Gastrocnemius medialis (tissue), 4 donors: ENCODE results near the gene EFCAB11. TPM values are rescaled to one million over a fixed set of nuclear protein-coding genes. Genes with fewer than 3 reads are reported as not detected.

Experiments used
- ATAC-seq, 2 donors: fragments of 150-250 bp; one replicate each; pipeline ENCODE4 v1.9.1; 2016
- DNase-seq, 2 donors: peaks; one replicate each; pipeline ENCODE4 v3.0.0-alpha.2; 2019
- H3K27ac ChIP-seq, 4 donors: fragments of 200-600 bp; sonication (generic); 1 replicate in 1 of 4; 2 replicates in 3 of 4; pipeline ENCODE4 v1.5.1; 2016 to 2018; ENCODE audit warnings: mild to moderate bottlenecking in 2 of 4, moderate library complexity in 1 of 4
- H3K27me3 ChIP-seq, 3 donors: fragments of 200-600 bp; sonication (generic) in 2 of 3; 1 replicate in 1 of 3; 2 replicates in 2 of 3; pipeline versions ENCODE4 v1.5.1 to v1.6.0; 2016 to 2019; ENCODE audit warnings: mild to moderate bottlenecking in 1 of 3, moderate library complexity in 1 of 3
- H3K36me3 ChIP-seq, 2 donors: fragments of 200-600 bp; sonication (generic) in 1 of 2; one replicate each; pipeline ENCODE4 v1.5.1; 2017 to 2018
- H3K4me1 ChIP-seq, 2 donors: fragments of 200-600 bp; sonication (generic) in 1 of 2; one replicate each; pipeline ENCODE4 v1.5.1; 2016 to 2017; ENCODE audit warnings: mild to moderate bottlenecking in 2 of 2
- H3K4me3 ChIP-seq, 4 donors: fragments of 200-600 bp; sonication (generic) in 3 of 4; 1 replicate in 1 of 4; 2 replicates in 3 of 4; pipeline ENCODE4 v1.5.1; 2016 to 2019; ENCODE audit warnings: mild to moderate bottlenecking in 2 of 4
- H3K9me3 ChIP-seq, 3 donors: fragments of 200-600 bp; sonication (generic) in 2 of 3; 1 replicate in 1 of 3; 2 replicates in 2 of 3; pipeline ENCODE4 v1.5.1; 2016 to 2019
- POLR2A ChIP-seq, 2 donors: fragments of 450-650 bp; IDR thresholded peaks; one replicate each; pipeline ENCODE4 v1.6.1; 2017; ENCODE audit warnings: antibody characterized with exemption in 2 of 2, mild to moderate bottlenecking in 2 of 2, moderate library complexity in 2 of 2
- in situ Hi-C, 4 donors: fragments of 200-750 bp; cut with MboI; loops; one replicate each; pipeline versions ENCODE4 v1.15.0 to v1.8.0; 2017; ENCODE audit warnings: low sequenced_read_pairs in 4 of 4
- intact Hi-C: fragments of 100-400 bp; cut with DNase I; formaldehyde crosslinking; loops from one replicate; pipeline ENCODE4 v1.15.1; 2023; ENCODE audit warnings: low total_unique reads
- total RNA-seq, 4 donors: library from RNA; depleted of rRNA; stranded (reverse); fragments of >200 nt; gene quantifications; one replicate each; pipeline versions ENCODE4 v1.1.0 to v1.2.3, GENCODE V29; 2016
- TF ChIP-seq, protein P1 (sequence below), 5 experiments: fragments of 450-650 bp in 3 of 5; fragments of 200-600 bp in 2 of 5; sonication (generic) in 2 of 5; IDR thresholded peaks in 4 of 5; conservative IDR thresholded peaks in 1 of 5; 1 replicate in 4 of 5; 2 replicates in 1 of 5; pipeline ENCODE4 v1.5.1; 2016 to 2019; ENCODE audit warnings: antibody characterized with exemption in 5 of 5, mild to moderate bottlenecking in 3 of 5, moderate library complexity in 3 of 5

EFCAB11 gene, protein sequence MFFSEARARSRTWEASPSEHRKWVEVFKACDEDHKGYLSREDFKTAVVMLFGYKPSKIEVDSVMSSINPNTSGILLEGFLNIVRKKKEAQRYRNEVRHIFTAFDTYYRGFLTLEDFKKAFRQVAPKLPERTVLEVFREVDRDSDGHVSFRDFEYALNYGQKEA
- 1 to 10 TPM in 3 of 4 donors, under 1 TPM in 1; 0.69 to 1.6 (median 1.6) TPM for total RNA-seq

DNA sequence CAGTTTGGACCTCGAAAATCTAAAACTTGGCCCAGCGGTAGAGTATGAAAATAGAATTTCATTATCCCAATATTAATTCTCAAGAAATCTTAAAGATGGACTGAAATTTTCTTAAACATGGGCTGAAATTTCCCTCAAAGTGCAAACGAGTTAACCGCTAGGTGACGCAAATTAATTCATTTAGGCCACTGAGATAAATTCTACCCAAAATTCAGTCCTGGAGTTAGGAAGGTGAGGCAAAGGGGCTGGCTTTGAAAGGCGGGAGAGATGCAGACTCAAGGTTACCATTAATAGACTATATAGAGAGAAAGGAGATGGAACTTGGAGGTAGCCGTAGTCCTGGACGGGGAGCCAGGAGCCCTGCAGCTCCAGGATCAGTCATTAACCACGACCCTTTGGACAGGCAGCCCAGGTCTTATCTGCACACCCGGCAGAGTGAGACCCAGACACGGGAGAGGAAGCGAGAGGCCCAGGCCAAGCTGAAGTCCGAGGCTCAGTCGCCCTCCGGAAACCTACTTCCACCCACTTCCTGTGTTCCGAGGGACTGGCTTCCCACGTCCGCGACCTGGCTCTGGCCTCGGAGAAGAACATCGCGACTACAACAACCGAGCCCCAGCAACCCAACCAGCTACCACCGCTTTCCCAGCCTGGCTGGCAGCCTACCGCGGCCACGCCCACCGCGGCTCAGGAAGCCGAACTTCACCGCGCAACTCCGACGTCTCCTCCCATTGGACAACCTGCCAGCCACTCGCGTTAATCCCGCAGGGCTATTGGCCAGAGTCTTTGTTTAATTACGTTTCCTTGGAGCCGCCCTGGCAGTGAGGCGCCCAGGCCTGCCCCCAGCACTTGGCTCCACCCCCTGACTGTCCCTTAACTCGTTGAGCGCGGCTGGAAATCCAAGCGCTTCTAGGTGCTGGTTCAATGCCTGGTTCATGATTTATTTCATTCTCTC is at the start of gene EFCAB11:
TSS of gene EFCAB11 (minus strand) at position 661 of the 952 bp plus-strand sequence. CDS start at position 591, 70 bp downstream.
- H3K27me3 ChIP-seq: no peaks in the 10 kb centered on the region
- no peaks in the 10 kb centered on the region for H3K9me3 ChIP-seq
- intact Hi-C loops: loop anchor here (2.0 to 10.0 kb wide), 7 partner anchors 252 to 1962 kb away; partner anchors contain the start of genes FOXN3, GALC, PTPN21 and SPATA7
- H3K36me3 ChIP-seq: no peaks in the 10 kb centered on the region
- H3K4me1 ChIP-seq: peaks cover 10 to 13% of the 10 kb centered on the region in 2 donors
- in situ Hi-C loops: loop anchor here (25.0 kb wide), 2 partner anchors 308 to 808 kb away; partner anchors contain the start of gene PSMC1 (in 2 of the 4)
- peak; percentile 96 to 98 for DNase-seq
- peak; percentile 90 to 91 for ATAC-seq
- TF ChIP-seq, protein P1, sequence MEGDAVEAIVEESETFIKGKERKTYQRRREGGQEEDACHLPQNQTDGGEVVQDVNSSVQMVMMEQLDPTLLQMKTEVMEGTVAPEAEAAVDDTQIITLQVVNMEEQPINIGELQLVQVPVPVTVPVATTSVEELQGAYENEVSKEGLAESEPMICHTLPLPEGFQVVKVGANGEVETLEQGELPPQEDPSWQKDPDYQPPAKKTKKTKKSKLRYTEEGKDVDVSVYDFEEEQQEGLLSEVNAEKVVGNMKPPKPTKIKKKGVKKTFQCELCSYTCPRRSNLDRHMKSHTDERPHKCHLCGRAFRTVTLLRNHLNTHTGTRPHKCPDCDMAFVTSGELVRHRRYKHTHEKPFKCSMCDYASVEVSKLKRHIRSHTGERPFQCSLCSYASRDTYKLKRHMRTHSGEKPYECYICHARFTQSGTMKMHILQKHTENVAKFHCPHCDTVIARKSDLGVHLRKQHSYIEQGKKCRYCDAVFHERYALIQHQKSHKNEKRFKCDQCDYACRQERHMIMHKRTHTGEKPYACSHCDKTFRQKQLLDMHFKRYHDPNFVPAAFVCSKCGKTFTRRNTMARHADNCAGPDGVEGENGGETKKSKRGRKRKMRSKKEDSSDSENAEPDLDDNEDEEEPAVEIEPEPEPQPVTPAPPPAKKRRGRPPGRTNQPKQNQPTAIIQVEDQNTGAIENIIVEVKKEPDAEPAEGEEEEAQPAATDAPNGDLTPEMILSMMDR (IDR thresholded peaks at IDR 0.05 in 4 of 5, conservative IDR thresholded peaks at IDR 0.05 in 1 of 5): no peak
- TF ChIP-seq POLR2A (IDR thresholded peaks at IDR 0.05): no peak
- H3K4me3 ChIP-seq: peak within 1 kb of the TSS; percentile 63 to 99 (median 73)
- H3K27ac ChIP-seq: peak within 1 kb of the TSS; percentile 82 to 87 (median 84)

DNA sequence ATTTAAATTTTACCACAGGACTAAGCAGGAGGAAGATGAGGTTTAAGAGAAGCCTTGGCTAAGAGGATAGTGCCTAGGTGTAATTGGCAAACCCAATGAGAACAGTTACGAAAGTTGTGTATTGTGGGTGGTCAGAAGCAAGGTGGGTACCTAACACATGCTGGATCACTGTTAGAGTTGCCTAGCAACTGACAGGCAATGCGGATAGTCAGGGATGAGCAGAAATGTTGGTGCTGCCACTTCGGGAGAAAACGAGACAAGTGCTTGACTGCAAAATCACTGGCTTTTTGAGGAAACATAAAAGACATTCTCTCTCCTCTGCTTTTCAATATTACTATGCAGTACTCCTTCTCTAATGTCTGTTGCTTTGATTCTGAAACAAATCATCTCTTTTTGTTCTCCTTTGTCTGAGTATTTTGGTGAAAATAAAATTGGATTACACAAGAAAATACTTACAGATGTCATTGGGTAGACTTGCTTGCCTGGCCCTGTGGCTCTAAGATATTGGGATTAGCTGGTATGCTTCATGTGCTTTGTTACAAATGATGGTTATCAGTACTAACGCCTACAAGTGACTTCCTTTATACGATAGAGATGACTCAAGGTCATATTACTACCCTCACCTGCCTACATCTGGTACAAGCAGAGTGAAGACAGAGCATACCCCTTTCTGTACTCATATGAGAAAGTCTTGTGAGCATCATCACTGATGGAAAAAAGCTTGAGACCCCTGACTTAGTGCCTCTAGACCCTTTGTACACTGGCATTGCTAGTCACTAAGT is 49.2 kb upstream of the EFCAB11 start:
- TF ChIP-seq POLR2A (IDR thresholded peaks at IDR 0.05): no peak
- TF ChIP-seq, protein P1 (IDR thresholded peaks at IDR 0.05 in 4 of 5, conservative IDR thresholded peaks at IDR 0.05 in 1 of 5): no peak

DNA sequence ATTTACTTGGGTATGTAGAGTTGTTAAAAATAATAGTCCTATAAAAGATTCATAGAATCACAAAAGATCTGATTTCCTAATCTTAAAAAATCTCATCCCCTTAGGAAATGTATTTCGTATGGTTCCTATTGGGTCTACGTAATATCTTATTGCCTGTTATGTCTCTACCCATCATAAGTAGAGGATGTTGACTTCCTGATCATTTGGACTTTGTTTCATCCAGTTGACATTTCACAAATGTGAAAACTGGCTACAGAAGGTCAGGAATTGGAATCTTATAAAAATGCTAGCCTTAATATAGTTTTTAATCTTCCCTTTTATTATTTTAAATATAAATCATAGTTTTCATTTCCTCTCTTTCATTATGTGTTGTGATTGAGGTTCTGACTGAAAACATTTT is 46.4 kb upstream of the EFCAB11 start:
- peaks cover 0 to 19% of the 10 kb centered on the region in 2 donors for H3K36me3 ChIP-seq
- H3K27me3 ChIP-seq: no peaks in the 10 kb centered on the region
- in situ Hi-C loops (no loop called here), intact Hi-C loops (no loop called here)
- no peak overlapping the region for H3K4me3 ChIP-seq
- DNase-seq (no peak), ATAC-seq (no peak)
- TF ChIP-seq, protein P1 (IDR thresholded peaks at IDR 0.05 in 4 of 5, conservative IDR thresholded peaks at IDR 0.05 in 1 of 5): no peak
- TF ChIP-seq POLR2A (IDR thresholded peaks at IDR 0.05): no peak
- H3K9me3 ChIP-seq: no peaks in the 10 kb centered on the region
- H3K4me1 ChIP-seq: no peaks in the 10 kb centered on the region
- no peak overlapping the region for H3K27ac ChIP-seq

More for the DNA sequence above, 49.2 kb upstream of the EFCAB11 start:
- H3K27ac ChIP-seq: no peak overlapping the region
- DNase-seq: no peak
- H3K4me1 ChIP-seq: no peaks in the 10 kb centered on the region
- intact Hi-C loops: no loop called here
- H3K9me3 ChIP-seq: no peaks in the 10 kb centered on the region
- ATAC-seq: no peak
- H3K36me3 ChIP-seq: peaks cover 0 to 15% of the 10 kb centered on the region in 2 donors
- in situ Hi-C loops: no loop called here
- no peaks in the 10 kb centered on the region for H3K27me3 ChIP-seq
- H3K4me3 ChIP-seq: no peak overlapping the region

- H3K36me3 ChIP-seq: peaks cover 0 to 45% of the 10 kb centered on the region in 2 donors
- in situ Hi-C loops: loop anchor here in 3 of 4 donors (25.0 kb wide), 3 partner anchors 240 to 815 kb away; partner anchors contain the start of gene TTC7B (in 1 of the 3)
- no peak overlapping the region for H3K4me3 ChIP-seq
- ATAC-seq (no peak), DNase-seq (no peak)
- H3K4me1 ChIP-seq: no peaks in the 10 kb centered on the region
- no peaks in the 10 kb centered on the region for H3K9me3 ChIP-seq
- H3K27ac ChIP-seq: no peak overlapping the region
- no peak for TF ChIP-seq POLR2A (IDR thresholded peaks at IDR 0.05)
- TF ChIP-seq, protein P1 (IDR thresholded peaks at IDR 0.05 in 4 of 5, conservative IDR thresholded peaks at IDR 0.05 in 1 of 5): no peak
- intact Hi-C loops: no loop called here
- no peaks in the 10 kb centered on the region for H3K27me3 ChIP-seq
Observed at GRCh38 chr14:89996963-89997362, 42.4 kb upstream of the EFCAB11 start.
